ENCODE measurements around the gene KIRREL3.

GRCh38 chr11:126400019-126400418 is 600.6 kb downstream of the KIRREL3 start:
- TF ChIP-seq CTCF (IDR thresholded peaks at IDR 0.05) = no peak
- no peak for TF ChIP-seq POLR2A (IDR thresholded peaks at IDR 0.05)

Data from prostate gland (tissue), 2 donors.